HG02610 (cell line): ENCODE results near the gene MORC2.

Experiments
- ATAC-seq: cut with Tn5 transposase; IDR thresholded peaks from one replicate; pipeline ENCODE4 v1.9.1; 2021; ENCODE audit warnings: mild to moderate bottlenecking, moderate library complexity; ENCODE audit not compliant: unreplicated experiment

Gene MORC2

GRCh38 chr22:30875481-30876215, 92.9 kb downstream of the MORC2 start:
- no peak for ATAC-seq
